ENCODE results near the gene RAB15.

DNA sequence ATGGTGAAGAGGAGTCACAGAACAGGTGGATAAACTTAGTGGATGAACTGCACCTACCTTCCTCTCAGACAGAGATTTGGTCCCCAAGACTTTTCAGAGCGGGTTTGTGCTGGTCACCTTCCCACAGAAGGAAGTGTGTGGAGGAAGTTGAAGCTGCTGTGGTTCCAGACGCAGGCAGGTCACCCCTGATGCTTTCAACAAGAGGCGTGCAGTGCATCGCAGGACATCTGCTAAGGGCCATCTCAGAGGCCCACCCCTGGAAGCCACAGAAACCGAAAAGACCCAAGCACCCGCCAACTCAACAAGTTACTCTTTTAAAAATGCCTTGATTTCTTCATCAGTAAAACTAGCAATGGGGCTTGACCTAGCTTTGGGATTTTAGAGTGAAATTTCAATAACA, 28.6 kb downstream of the RAB15 start:
- TF ChIP-seq POLR2A (IDR thresholded peaks at IDR 0.05; ENCODE audit: low read depth, low read length): no peak
- no peak for TF ChIP-seq CTCF (IDR thresholded peaks at IDR 0.05; ENCODE audit: extremely low read depth in 1 of 2, insufficient read depth in 1 of 2, low read depth in 1 of 2, low read length in 2 of 2)
- no peak for TF ChIP-seq EZH2 (IDR thresholded peaks at IDR 0.05; ENCODE audit: borderline replicate concordance, low read depth, low read length, severe bottlenecking)
- TF ChIP-seq, protein P1, sequence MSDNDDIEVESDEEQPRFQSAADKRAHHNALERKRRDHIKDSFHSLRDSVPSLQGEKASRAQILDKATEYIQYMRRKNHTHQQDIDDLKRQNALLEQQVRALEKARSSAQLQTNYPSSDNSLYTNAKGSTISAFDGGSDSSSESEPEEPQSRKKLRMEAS (IDR thresholded peaks at IDR 0.05; ENCODE audit: insufficient read depth, insufficient read length): no peak

Data from endothelial cell of umbilical vein (primary cell).